Activated T-cell treated with anti-CD3 and anti-CD28 coated beads, Interleukin-2, amount 50 U/mL, for 4 hours (primary cell): ENCODE measurements around the gene RASGRP1. TPM values are rescaled to one million over a fixed set of nuclear protein-coding genes. Genes with fewer than 3 reads are reported as not detected.

Experiments used
- ATAC-seq, 2 donors: fragments of 200-7000 bp; cut with Tn5 transposase; one replicate each; pipeline ENCODE4 v1.10.0; 2021
- DNase-seq: peaks from one replicate; pipeline ENCODE4 v3.0.0-alpha.2; 2020
- H3K27me3 Mint-ChIP-seq: one replicate; pipeline ENCODE4 v1.8.0; 2021; ENCODE audit warnings: low read depth, mixed read lengths
- H3K36me3 Mint-ChIP-seq: one replicate; pipeline ENCODE4 v1.8.0; 2022; ENCODE audit warnings: mixed read lengths; ENCODE audit not compliant: insufficient read depth
- H3K4me1 Mint-ChIP-seq: one replicate; pipeline ENCODE4 v1.8.0; 2021; ENCODE audit warnings: low read depth, mixed read lengths
- H3K4me3 Mint-ChIP-seq: one replicate; pipeline ENCODE4 v1.8.0; 2021; ENCODE audit warnings: mild to moderate bottlenecking, moderate library complexity, mixed read lengths
- H3K9me3 Mint-ChIP-seq: one replicate; pipeline ENCODE4 v1.8.0; 2021; ENCODE audit warnings: mixed read lengths
- total RNA-seq, 3 donors: library from RNA; stranded (reverse); gene quantifications; one replicate each; pipeline ENCODE4 v1.2.1, GENCODE V29; 2021

RASGRP1 gene
- total RNA-seq, 3 donors from 2014 or later: 36.9 to 55.5 (median 47.6) TPM

GRCh38 chr15:38536201-38536676, 28.4 kb downstream of the RASGRP1 start:
- Mint-ChIP-seq H3K4me1 (peaks cover 98% of the 10 kb centered on the region), H3K4me3 (no peak overlapping the region), H3K9me3 (no peaks in the 10 kb centered on the region), H3K27me3 (no peaks in the 10 kb centered on the region), H3K36me3 (peaks cover 49% of the 10 kb centered on the region)
- DNase-seq (no peak), ATAC-seq (no peak)

- no peaks in the 10 kb centered on the region for H3K9me3 Mint-ChIP-seq
- H3K27me3 Mint-ChIP-seq: no peaks in the 10 kb centered on the region
- H3K4me1 Mint-ChIP-seq: peaks cover 98% of the 10 kb centered on the region
- peaks cover 51% of the 10 kb centered on the region for H3K36me3 Mint-ChIP-seq
- ATAC-seq: no peak
- H3K4me3 Mint-ChIP-seq: no peak overlapping the region
- no peak for DNase-seq
Measured at GRCh38 chr15:38535491-38536200, 29.0 kb downstream of the RASGRP1 start.

GRCh38 chr15:38534691-38535090, 29.9 kb downstream of the RASGRP1 start:
- Mint-ChIP-seq H3K27me3 (no peaks in the 10 kb centered on the region), H3K36me3 (peaks cover 57% of the 10 kb centered on the region), H3K4me1 (peaks cover 98% of the 10 kb centered on the region), H3K9me3 (no peaks in the 10 kb centered on the region), H3K4me3 (no peak overlapping the region)
- DNase-seq (no peak), ATAC-seq (no peak)

GRCh38 chr15:38533926-38534325, 30.7 kb downstream of the RASGRP1 start:
- ATAC-seq: no peak
- no peak for DNase-seq
- H3K4me1 Mint-ChIP-seq: peaks cover 97% of the 10 kb centered on the region
- H3K36me3 Mint-ChIP-seq: peaks cover 64% of the 10 kb centered on the region
- H3K9me3 Mint-ChIP-seq: no peaks in the 10 kb centered on the region
- no peak overlapping the region for H3K4me3 Mint-ChIP-seq
- H3K27me3 Mint-ChIP-seq: no peaks in the 10 kb centered on the region

- peaks cover 96% of the 10 kb centered on the region for H3K4me1 Mint-ChIP-seq
- DNase-seq (no peak), ATAC-seq (no peak)
- no peaks in the 10 kb centered on the region for H3K27me3 Mint-ChIP-seq
- H3K4me3 Mint-ChIP-seq: no peak overlapping the region
- H3K36me3 Mint-ChIP-seq: peaks cover 67% of the 10 kb centered on the region
- no peaks in the 10 kb centered on the region for H3K9me3 Mint-ChIP-seq
Measured at GRCh38 chr15:38533416-38533915, 31.1 kb downstream of the RASGRP1 start.

GRCh38 chr15:38532728-38533127, 31.9 kb downstream of the RASGRP1 start:
- Mint-ChIP-seq H3K4me1 (peaks cover 95% of the 10 kb centered on the region), H3K27me3 (no peaks in the 10 kb centered on the region)
- ATAC-seq: no peak

GRCh38 chr15:38531509-38531908, 33.1 kb downstream of the RASGRP1 start:
- H3K4me3 Mint-ChIP-seq: no peak overlapping the region
- H3K9me3 Mint-ChIP-seq: no peaks in the 10 kb centered on the region
- no peaks in the 10 kb centered on the region for H3K27me3 Mint-ChIP-seq
- H3K36me3 Mint-ChIP-seq: peaks cover 71% of the 10 kb centered on the region
- peaks cover 92% of the 10 kb centered on the region for H3K4me1 Mint-ChIP-seq
- ATAC-seq: no peak
- DNase-seq: no peak

More at GRCh38 chr15:38532728-38533127, 31.9 kb downstream of the RASGRP1 start:
- no peak for DNase-seq
- H3K36me3 Mint-ChIP-seq: peaks cover 68% of the 10 kb centered on the region
- peak overlapping the region; percentile 27 for H3K4me3 Mint-ChIP-seq
- no peaks in the 10 kb centered on the region for H3K9me3 Mint-ChIP-seq

- Mint-ChIP-seq H3K4me1 (peaks cover 90% of the 10 kb centered on the region), H3K4me3 (peak overlapping the region; percentile 32), H3K27me3 (no peaks in the 10 kb centered on the region), H3K36me3 (peaks cover 71% of the 10 kb centered on the region), H3K9me3 (no peaks in the 10 kb centered on the region)
- DNase-seq (peak; percentile 17), ATAC-seq (peak; percentile 83 to 86)
Measured at GRCh38 chr15:38530113-38530512, 34.5 kb downstream of the RASGRP1 start.

- no peaks in the 10 kb centered on the region for H3K9me3 Mint-ChIP-seq
- DNase-seq: no peak
- no peak overlapping the region for H3K4me3 Mint-ChIP-seq
- H3K36me3 Mint-ChIP-seq: peaks cover 69% of the 10 kb centered on the region
- H3K4me1 Mint-ChIP-seq: peaks cover 85% of the 10 kb centered on the region
- peak in 1 of 2 donors; percentile 31 for ATAC-seq
- no peaks in the 10 kb centered on the region for H3K27me3 Mint-ChIP-seq
Measured at GRCh38 chr15:38528294-38528693, 36.3 kb downstream of the RASGRP1 start.

- peaks cover 70% of the 10 kb centered on the region for H3K36me3 Mint-ChIP-seq
- no peaks in the 10 kb centered on the region for H3K27me3 Mint-ChIP-seq
- H3K4me1 Mint-ChIP-seq: peaks cover 80% of the 10 kb centered on the region
- H3K4me3 Mint-ChIP-seq: no peak overlapping the region
- ATAC-seq: no peak
- DNase-seq: no peak
- H3K9me3 Mint-ChIP-seq: no peaks in the 10 kb centered on the region
Measured at GRCh38 chr15:38526158-38526557, 38.5 kb downstream of the RASGRP1 start.

GRCh38 chr15:38525489-38525888, 39.1 kb downstream of the RASGRP1 start:
- Mint-ChIP-seq H3K36me3 (peaks cover 67% of the 10 kb centered on the region), H3K4me1 (peaks cover 74% of the 10 kb centered on the region), H3K27me3 (no peaks in the 10 kb centered on the region), H3K9me3 (no peaks in the 10 kb centered on the region), H3K4me3 (no peak overlapping the region)
- DNase-seq (no peak), ATAC-seq (no peak)

- peaks cover 59% of the 10 kb centered on the region for H3K36me3 Mint-ChIP-seq
- DNase-seq (no peak), ATAC-seq (no peak)
- H3K4me3 Mint-ChIP-seq: no peak overlapping the region
- H3K27me3 Mint-ChIP-seq: no peaks in the 10 kb centered on the region
- H3K4me1 Mint-ChIP-seq: peaks cover 71% of the 10 kb centered on the region
- no peaks in the 10 kb centered on the region for H3K9me3 Mint-ChIP-seq
Measured at GRCh38 chr15:38524156-38524555, 40.5 kb downstream of the RASGRP1 start.

- Mint-ChIP-seq H3K9me3 (no peaks in the 10 kb centered on the region), H3K36me3 (peaks cover 52% of the 10 kb centered on the region)
- peak in 1 of 2 donors; percentile 25 for ATAC-seq
Measured at GRCh38 chr15:38522922-38523321, 41.7 kb downstream of the RASGRP1 start.

GRCh38 chr15:38521316-38521715, 43.3 kb downstream of the RASGRP1 start:
- Mint-ChIP-seq H3K27me3 (no peaks in the 10 kb centered on the region), H3K9me3 (no peaks in the 10 kb centered on the region), H3K4me3 (no peak overlapping the region), H3K4me1 (peaks cover 54% of the 10 kb centered on the region), H3K36me3 (peaks cover 44% of the 10 kb centered on the region)
- no peak for DNase-seq
- no peak for ATAC-seq

More at GRCh38 chr15:38522922-38523321, 41.7 kb downstream of the RASGRP1 start:
- Mint-ChIP-seq H3K4me3 (no peak overlapping the region), H3K4me1 (peaks cover 64% of the 10 kb centered on the region), H3K27me3 (no peaks in the 10 kb centered on the region)
- DNase-seq: no peak

GRCh38 chr15:38520035-38520434, 44.6 kb downstream of the RASGRP1 start:
- no peak for ATAC-seq
- Mint-ChIP-seq H3K36me3 (peaks cover 45% of the 10 kb centered on the region), H3K27me3 (no peaks in the 10 kb centered on the region), H3K4me1 (peaks cover 45% of the 10 kb centered on the region), H3K4me3 (no peak overlapping the region), H3K9me3 (no peaks in the 10 kb centered on the region)
- DNase-seq: no peak
